HepG2 (cell line): Measurements from ENCODE around the gene SLC4A2. TPM values are rescaled to one million over a fixed set of nuclear protein-coding genes. Genes with fewer than 3 reads are reported as not detected.

Source experiments
- ASH2L ChIP-seq: fragments of 300-600, 200-600 bp; sonication (generic); IDR thresholded peaks from 2 replicates; pipeline ENCODE4 v1.7.0; 2017; ENCODE audit warnings: low read depth, mild to moderate bottlenecking, moderate library complexity, mixed read lengths, low read length; ENCODE audit not compliant: insufficient read length
- CEBPZ ChIP-seq: IDR thresholded peaks from 2 replicates; pipeline ENCODE4 v1.6.1; 2012; ENCODE audit warnings: low read length, improper control_type of control experiment
- E2F1 ChIP-seq: sonication (generic); formaldehyde crosslinking; IDR thresholded peaks from 2 replicates; pipeline ENCODE4 v1.5.0; 2020; ENCODE audit warnings: missing genetic modification reagents
- GABPB1 ChIP-seq: IDR thresholded peaks from 2 replicates; pipeline ENCODE4 v1.6.1; 2016; ENCODE audit warnings: mild to moderate bottlenecking, missing genetic modification reagents, moderate library complexity, missing compliant biosample characterization
- HOXA9 ChIP-seq: sonication (generic); formaldehyde crosslinking; IDR thresholded peaks from 2 replicates; pipeline ENCODE4 v1.8.1; 2022; ENCODE audit warnings: missing genetic modification reagents, mild to moderate bottlenecking, moderate library complexity, borderline replicate concordance
- MAF1 ChIP-seq: sonication (generic); formaldehyde crosslinking; IDR thresholded peaks from 2 replicates; pipeline ENCODE4 v1.5.0; 2020; ENCODE audit warnings: missing genetic modification reagents, borderline replicate concordance
- MAFK ChIP-seq, 2 experiments: IDR thresholded peaks in 1 of 2; conservative IDR thresholded peaks in 1 of 2; 2 replicates each; pipeline ENCODE4 v1.6.1; 2011; ENCODE audit warnings: improper control_type of control experiment in 2 of 2, low read length in 2 of 2
- MAX ChIP-seq: IDR thresholded peaks from 2 replicates; pipeline ENCODE4 v1.6.1; 2012; ENCODE audit warnings: inconsistent platforms
- PAX8 ChIP-seq: sonication (generic); formaldehyde crosslinking; IDR thresholded peaks from 2 replicates; pipeline ENCODE4 v1.8.0; 2022; ENCODE audit warnings: mild to moderate bottlenecking, missing genetic modification reagents, borderline replicate concordance
- POGZ ChIP-seq: sonication (generic); formaldehyde crosslinking; IDR thresholded peaks from 2 replicates; pipeline ENCODE4 v1.4.0; 2020; ENCODE audit warnings: mild to moderate bottlenecking, missing genetic modification reagents
- REPIN1 ChIP-seq: sonication (generic); formaldehyde crosslinking; IDR thresholded peaks from 2 replicates; pipeline ENCODE4 v1.8.0; 2022; ENCODE audit warnings: missing genetic modification reagents, low read depth, mild to moderate bottlenecking, borderline replicate concordance
- RFX1 ChIP-seq: fragments of 450-650 bp; IDR thresholded peaks from 2 replicates; pipeline ENCODE4 v1.6.1; 2017
- RXRB ChIP-seq: IDR thresholded peaks from 2 replicates; pipeline ENCODE4 v1.6.1; 2016; ENCODE audit warnings: borderline replicate concordance, missing genetic modification reagents, missing compliant biosample characterization
- SAFB2 ChIP-seq: sonication (generic); formaldehyde crosslinking; IDR thresholded peaks from 2 replicates; pipeline ENCODE4 v1.5.1; 2020; ENCODE audit warnings: missing genetic modification reagents, low read depth, mild to moderate bottlenecking, borderline replicate concordance
- SIX1 ChIP-seq: sonication (generic); formaldehyde crosslinking; IDR thresholded peaks from 2 replicates; pipeline ENCODE4 v1.4.0; 2020; ENCODE audit warnings: missing genetic modification reagents, borderline replicate concordance
- SP5 ChIP-seq: IDR thresholded peaks from 2 replicates; pipeline ENCODE4 v1.6.1; 2016; ENCODE audit warnings: low read depth, borderline replicate concordance
- TGIF2 ChIP-seq: IDR thresholded peaks from 2 replicates; pipeline ENCODE4 v1.6.1; 2016; ENCODE audit warnings: control low read depth, missing compliant biosample characterization
- TOE1 ChIP-seq: sonication (generic); formaldehyde crosslinking; IDR thresholded peaks from 2 replicates; pipeline ENCODE4 v1.4.0; 2020; ENCODE audit warnings: mild to moderate bottlenecking, missing genetic modification reagents
- YY1 ChIP-seq: IDR thresholded peaks from 2 replicates; pipeline ENCODE4 v1.6.1; 2011; ENCODE audit warnings: low read length, low read depth, moderate library complexity, mild to moderate bottlenecking; ENCODE audit not compliant: insufficient read depth, insufficient replicate concordance
- ZMYM2 ChIP-seq: sonication (generic); formaldehyde crosslinking; IDR thresholded peaks from 2 replicates; pipeline ENCODE4 v1.8.0; 2022; ENCODE audit warnings: mild to moderate bottlenecking, missing genetic modification reagents
- ZNF562 ChIP-seq: sonication (generic); formaldehyde crosslinking; IDR thresholded peaks from 2 replicates; pipeline ENCODE4 v1.8.0; 2022; ENCODE audit warnings: missing genetic modification reagents, borderline replicate concordance
- ZNF761 ChIP-seq: sonication (generic); formaldehyde crosslinking; conservative IDR thresholded peaks from 2 replicates; pipeline ENCODE4 v1.4.0; 2020; ENCODE audit warnings: mild to moderate bottlenecking, missing genetic modification reagents
- ZNF781 ChIP-seq: sonication (generic); formaldehyde crosslinking; IDR thresholded peaks from 2 replicates; pipeline ENCODE4 v1.5.1; 2020; ENCODE audit warnings: borderline replicate concordance, mild to moderate bottlenecking, missing genetic modification reagents; ENCODE audit errors: not compliant biosample characterization
- polyA plus RNA-seq, 8 experiments: library from polyadenylated mRNA; depleted of rRNA in 3 of 8; stranded (reverse) in 7 of 8; unstranded in 1 of 8; fragments of >200 nt; fragmentation: Illumina TruSeq in 4 of 8; extraction: Trizol in 4 of 8; gene quantifications; 2 replicates each; pipeline versions ENCODE4 v1.2.1 to v1.2.3, GENCODE V29; 2011 to 2016; ENCODE audit warnings: low read depth in 4 of 8, missing spikeins in 1 of 8, mixed read lengths in 1 of 8; ENCODE audit not compliant: insufficient read depth in 1 of 8
- total RNA-seq, 5 experiments: library from RNA; depleted of rRNA; stranded (reverse); fragments of >200 nt; fragmentation: Illumina TruSeq; extraction: Trizol; gene quantifications; 2 replicates each; pipeline ENCODE4 v1.2.3, GENCODE V29; 2016; ENCODE audit warnings: low read depth in 1 of 5

The SLC4A2 gene
- total and polyA plus RNA-seq, 2 of the 13 experiments (the other 11 are each of a cell fraction or from before 2014, with no cell fraction given) = 51.9 to 73.4 TPM

DNA sequence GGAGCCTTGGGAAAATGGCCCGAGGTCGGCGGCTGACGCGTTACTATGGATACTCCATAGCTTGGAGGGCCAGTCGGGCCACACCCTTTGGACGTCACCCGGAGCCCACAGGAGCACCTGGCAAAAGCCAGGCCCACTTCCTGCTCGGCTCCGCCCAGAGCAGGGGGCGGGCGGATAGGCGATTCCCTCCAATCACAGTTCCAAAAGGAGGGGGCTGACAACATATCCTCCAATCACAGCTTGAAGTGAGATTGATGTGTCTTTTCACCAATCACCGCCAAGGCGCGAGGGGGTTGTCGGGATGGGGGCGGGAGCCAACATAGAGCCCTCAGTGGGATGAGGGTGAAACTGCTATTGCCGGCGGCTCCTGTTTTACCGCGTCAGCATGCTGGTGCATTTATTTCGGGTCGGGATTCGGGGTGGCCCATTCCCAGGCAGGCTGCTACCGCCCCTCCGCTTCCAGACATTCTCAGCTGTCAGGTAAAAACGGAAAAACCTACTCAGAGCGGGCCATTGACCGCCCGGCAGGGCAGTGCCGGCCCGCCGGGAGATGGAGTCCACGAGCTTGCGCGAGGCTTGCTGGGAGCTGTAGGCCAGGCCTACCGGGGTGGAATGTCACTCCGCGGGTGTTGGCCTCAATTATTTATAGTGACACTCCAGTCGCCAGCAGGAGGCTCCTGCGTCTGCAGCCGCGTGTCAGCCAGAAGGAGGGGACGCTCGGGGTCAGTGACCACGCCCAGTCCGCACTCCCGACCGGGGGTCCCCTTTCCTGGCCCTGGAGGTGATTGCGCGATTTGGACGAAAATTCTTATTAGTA lies 31.1 kb upstream of the SLC4A2 start, which contains the start of gene ABCB8 (continued):
- TF ChIP-seq CEBPZ (peak; percentile 57; the same call in 1 of the 2 replicates), ZNF761 (CRISPR knock-in tag) (0 out of 2 replicates have a peak, but pooled peaks have one; percentile 60), MAX (peak; percentile 61), ZNF562 (no peak), POGZ (CRISPR knock-in tag) (0 out of 2 replicates have a peak, but pooled peaks have one; percentile 37), TOE1 (CRISPR knock-in tag) (no peak), SP5 (CRISPR knock-in tag) (0 out of 2 replicates have a peak, but pooled peaks have one; percentile 51), ZNF781 (CRISPR knock-in tag) (peak; percentile 50), ZMYM2 (CRISPR knock-in tag) (peak; percentile 73; the same call in 1 of the 2 replicates), RFX1 (peak; percentile 79), ASH2L (peak; percentile 93), MAF1 (CRISPR knock-in tag) (no peak), SAFB2 (CRISPR knock-in tag) (0 out of 2 replicates have a peak, but pooled peaks have one; percentile 80), PAX8 (CRISPR knock-in tag) (no peak), YY1 (peak; percentile 70), MAFK (conservative IDR thresholded peaks at IDR 0.05 in 1 of 2, IDR thresholded peaks at IDR 0.05 in 1 of 2; ENCODE audit: low read length in 2 of 2) (0 out of 4 replicates have a peak, but pooled peaks of 1 of the 2 experiments have one; percentile 28), REPIN1 (0 out of 2 replicates have a peak, but pooled peaks have one; percentile 6), TGIF2 (peak; percentile 70), GABPB1 (CRISPR knock-in tag) (peak; percentile 90), E2F1 (0 out of 2 replicates have a peak, but pooled peaks have one; percentile 40), RXRB (0 out of 2 replicates have a peak, but pooled peaks have one; percentile 26), SIX1 (no peak), HOXA9 (peak; percentile 73; the same call in 1 of the 2 replicates)
